GM23338 (cell line): Measurements from ENCODE around the gene WWOX. TPM values are rescaled to one million over a fixed set of nuclear protein-coding genes. Genes with fewer than 3 reads are reported as not detected.

Source experiments
- ATAC-seq: fragments of 200-7000 bp; cut with Tn5 transposase; 3 replicates; pipeline ENCODE4 v1.9.1; 2020
- DNase-seq: peaks from one replicate; pipeline ENCODE4 v3.0.0-alpha.2; 2015; ENCODE audit warnings: low spot score
- H2AFZ ChIP-seq: fragments of 200-600 bp; sonication (generic); 2 replicates; pipeline ENCODE4 v1.8.0; 2016; ENCODE audit warnings: antibody characterized with exemption, mild to moderate bottlenecking, moderate library complexity
- H3F3A ChIP-seq: fragments of 200-600 bp; sonication (generic); replicated peaks from 2 replicates; pipeline ENCODE4 v1.8.0; 2017; ENCODE audit warnings: antibody characterized with exemption, mixed run types, low read depth
- H3K27ac ChIP-seq: fragments of 200-600 bp; sonication (generic); 2 replicates; pipeline ENCODE4 v1.6.1; 2016; ENCODE audit warnings: low read depth
- H3K27me3 ChIP-seq: fragments of 200-600 bp; sonication (generic); 2 replicates; pipeline ENCODE4 v1.8.0; 2016; ENCODE audit warnings: mild to moderate bottlenecking, mixed run types, moderate library complexity; ENCODE audit not compliant: insufficient read depth
- H3K36me3 ChIP-seq: fragments of 200-600 bp; sonication (generic); 2 replicates; pipeline ENCODE4 v1.8.0; 2016; ENCODE audit warnings: mild to moderate bottlenecking; ENCODE audit not compliant: insufficient read depth
- H3K4me1 ChIP-seq: fragments of 200-600 bp; sonication (generic); 2 replicates; pipeline ENCODE4 v1.8.0; 2016; ENCODE audit warnings: mild to moderate bottlenecking, moderate library complexity; ENCODE audit not compliant: insufficient read depth
- H3K4me2 ChIP-seq: fragments of 200-600 bp; sonication (generic); 2 replicates; pipeline ENCODE4 v1.7.1; 2017; ENCODE audit warnings: mixed run types
- H3K4me3 ChIP-seq: fragments of 200-600 bp; sonication (generic); 2 replicates; pipeline ENCODE4 v1.6.1; 2016; ENCODE audit warnings: mixed run types
- H3K79me2 ChIP-seq: fragments of 200-600 bp; sonication (generic); replicated peaks from 2 replicates; pipeline ENCODE4 v1.8.0; 2017; ENCODE audit warnings: mild to moderate bottlenecking; ENCODE audit not compliant: insufficient read depth
- H3K9me2 ChIP-seq: fragments of 200-600 bp; sonication (generic); 2 replicates; pipeline ENCODE4 v1.8.0; 2017; ENCODE audit not compliant: insufficient read depth
- H4K20me1 ChIP-seq: fragments of 200-600 bp; sonication (generic); replicated peaks from 2 replicates; pipeline ENCODE4 v1.8.0; 2017; ENCODE audit warnings: mild to moderate bottlenecking; ENCODE audit not compliant: insufficient read depth
- H3K27ac Mint-ChIP-seq: 2 replicates; pipeline ENCODE4 v1.8.0; 2020; ENCODE audit warnings: inconsistent platforms, mild to moderate bottlenecking, moderate library complexity, mixed read lengths
- H3K27me3 Mint-ChIP-seq: 3 replicates; pipeline ENCODE4 v1.8.0; 2022; ENCODE audit warnings: low read depth, mild to moderate bottlenecking, moderate library complexity, mixed read lengths, inconsistent platforms; ENCODE audit not compliant: insufficient read depth, poor library complexity
- H3K36me3 Mint-ChIP-seq: 3 replicates; pipeline ENCODE4 v1.8.0; 2021; ENCODE audit warnings: low read depth, mild to moderate bottlenecking, inconsistent platforms, moderate library complexity, mixed read lengths
- H3K4me1 Mint-ChIP-seq: 3 replicates; pipeline ENCODE4 v1.8.0; 2020; ENCODE audit warnings: mild to moderate bottlenecking, inconsistent platforms, mixed read lengths
- H3K4me3 Mint-ChIP-seq: 3 replicates; pipeline ENCODE4 v1.8.0; 2021; ENCODE audit warnings: moderate library complexity, mild to moderate bottlenecking, inconsistent platforms, mixed read lengths
- H3K9me3 Mint-ChIP-seq: 3 replicates; pipeline ENCODE4 v1.8.0; 2020; ENCODE audit warnings: moderate library complexity, mild to moderate bottlenecking, inconsistent platforms, mixed read lengths
- CREB1 ChIP-seq: fragments of 250-450 bp; sonication (Bioruptor Pico); IDR thresholded peaks from 2 replicates; pipeline ENCODE4 v1.5.0; 2020; ENCODE audit warnings: low read depth, mild to moderate bottlenecking, moderate library complexity
- CTCF ChIP-seq, 2 experiments: fragments of 200-600 bp in 1 of 2; sonication (generic) in 1 of 2; conservative IDR thresholded peaks; 2 replicates each; pipeline versions ENCODE4 v1.5.1 to v1.6.1; 2016 to 2017; ENCODE audit warnings: antibody characterized with exemption in 2 of 2, low read depth in 2 of 2, mild to moderate bottlenecking in 2 of 2, moderate library complexity in 1 of 2
- ETS1 ChIP-seq: IDR thresholded peaks from 2 replicates; pipeline ENCODE4 v1.6.1; 2016; ENCODE audit warnings: antibody characterized with exemption
- EZH2phosphoT487 ChIP-seq: fragments of 200-600 bp; sonication (generic); IDR thresholded peaks from one replicate; pipeline ENCODE4 v1.8.1; 2018; ENCODE audit warnings: antibody characterized with exemption; ENCODE audit not compliant: unreplicated experiment
- NANOG ChIP-seq: IDR thresholded peaks from 2 replicates; pipeline ENCODE4 v1.6.1; 2016; ENCODE audit warnings: antibody characterized with exemption, borderline replicate concordance
- POLR2AphosphoS5 ChIP-seq: IDR thresholded peaks from 2 replicates; pipeline ENCODE4 v1.6.1; 2016; ENCODE audit warnings: antibody characterized with exemption, low read depth
- REST ChIP-seq: IDR thresholded peaks from one replicate; pipeline ENCODE4 v1.6.1; 2018; ENCODE audit warnings: antibody characterized with exemption; ENCODE audit not compliant: unreplicated experiment
- STAT1 ChIP-seq: IDR thresholded peaks from one replicate; pipeline ENCODE4 v1.6.1; 2016; ENCODE audit warnings: antibody characterized with exemption; ENCODE audit not compliant: unreplicated experiment
- ZNF114 ChIP-seq: fragments of 250-450 bp; sonication (Bioruptor Pico); IDR thresholded peaks from 2 replicates; pipeline ENCODE4 v1.5.0; 2020; ENCODE audit warnings: mild to moderate bottlenecking, moderate library complexity
- ZNF331 ChIP-seq: fragments of 250-450 bp; sonication (Bioruptor Pico); IDR thresholded peaks from 2 replicates; pipeline ENCODE4 v1.5.0; 2020; ENCODE audit warnings: low read depth, mild to moderate bottlenecking, moderate library complexity
- polyA plus RNA-seq: library from polyadenylated mRNA; unstranded; fragments of >200 nt; fragmentation: Nextera tagmentation; extraction: Ambion mirVana; gene quantifications from 2 replicates; pipeline ENCODE4 v1.2.1, GENCODE V29; 2016
- total RNA-seq: library from RNA; depleted of rRNA; stranded (reverse); fragments of >200 nt; shearing (Covaris generic); gene quantifications from 2 replicates; pipeline ENCODE4 v1.2.3, GENCODE V29; 2014

The WWOX gene
- total and polyA plus RNA-seq, 2 experiments from 2014 or later = 10.0 to 19.3 TPM

- TF ChIP-seq REST (no peak), CREB1 (no peak), STAT1 (no peak), POLR2AphosphoS5 (no peak), NANOG (no peak), EZH2phosphoT487 (no peak), ZNF331 (CRISPR knock-in tag) (no peak), ETS1 (no peak)
These were observed 889.0 kb downstream of the WWOX start (continued) for GRCh38 chr16:78988361-78988969.

- peaks cover 37% of the 10 kb centered on the region for H3K4me1 Mint-ChIP-seq
- Histone ChIP-seq H2AFZ (no peak overlapping the region), H3F3A (no peaks in the 10 kb centered on the region), H3K27ac (no peak overlapping the region), H3K79me2 (no peaks in the 10 kb centered on the region), H3K36me3 (no peaks in the 10 kb centered on the region), H3K9me2 (no peaks in the 10 kb centered on the region), H3K4me3 (no peak overlapping the region), H3K27me3 (no peaks in the 10 kb centered on the region), H3K4me1 (peaks cover 18% of the 10 kb centered on the region), H4K20me1 (no peaks in the 10 kb centered on the region), H3K4me2 (no peak overlapping the region)
- no peak for DNase-seq
- no peak overlapping the region for H3K27ac Mint-ChIP-seq
- H3K4me3 Mint-ChIP-seq = no peak overlapping the region
- no peaks in the 10 kb centered on the region for H3K9me3 Mint-ChIP-seq
- peaks cover 5% of the 10 kb centered on the region for H3K27me3 Mint-ChIP-seq
- no peaks in the 10 kb centered on the region for H3K36me3 Mint-ChIP-seq
- no peak for ATAC-seq
- TF ChIP-seq ETS1 (no peak), ZNF114 (CRISPR knock-in tag) (no peak), REST (no peak), NANOG (no peak), CTCF (conservative IDR thresholded peaks at IDR 0.05; ENCODE audit: low read depth in 2 of 2) (no peak), ZNF331 (CRISPR knock-in tag) (no peak)
These were observed 890.9 kb downstream of the WWOX start for GRCh38 chr16:78990309-78990701.
